Lung (tissue), 12 donors: ENCODE results near the gene MTRF1L. TPM values are rescaled to one million over a fixed set of nuclear protein-coding genes. Genes with fewer than 3 reads are reported as not detected.
A peak's percentile ranks its signal among the peaks of the same experiment; 100 is the strongest.

Experiments
- ATAC-seq: fragments of 200-7000 bp; cut with Tn5 transposase; one replicate; pipeline ENCODE4 v1.9.1; 2020; ENCODE audit warnings: moderate number of reproducible peaks; ENCODE audit not compliant: insufficient read depth, low FRiP score
- DNase-seq, 3 donors: peaks; one replicate each; pipeline ENCODE4 v3.0.0-alpha.2; 2013 to 2017
- H3K27ac ChIP-seq, 2 donors: one replicate each; pipeline ENCODE4 v1.5.1; 2013; ENCODE audit warnings: mild to moderate bottlenecking in 2 of 2, moderate library complexity in 2 of 2, control low read depth in 1 of 2, inconsistent platforms in 1 of 2, low read depth in 1 of 2, low read length in 1 of 2
- H3K27me3 ChIP-seq, 3 donors: one replicate each; pipeline ENCODE4 v1.5.1; 2013; ENCODE audit warnings: low read length in 2 of 3; ENCODE audit not compliant: control insufficient read depth in 3 of 3, insufficient read depth in 3 of 3
- H3K36me3 ChIP-seq, 4 donors: one replicate each; pipeline ENCODE4 v1.5.1; 2013; ENCODE audit warnings: low read length in 4 of 4, mild to moderate bottlenecking in 1 of 4, moderate library complexity in 1 of 4; ENCODE audit not compliant: control insufficient read depth in 4 of 4, insufficient read depth in 4 of 4
- H3K4me1 ChIP-seq, 5 donors: one replicate each; pipeline ENCODE4 v1.5.1; 2013; ENCODE audit warnings: low read length in 5 of 5, mild to moderate bottlenecking in 2 of 5, moderate library complexity in 1 of 5; ENCODE audit not compliant: control insufficient read depth in 5 of 5, insufficient read depth in 5 of 5
- H3K4me3 ChIP-seq: one replicate; pipeline ENCODE4 v1.5.1; 2013; ENCODE audit warnings: mild to moderate bottlenecking, control low read depth, moderate library complexity
- H3K9ac ChIP-seq, 2 donors: one replicate each; pipeline ENCODE4 v1.5.1; 2013; ENCODE audit warnings: low read length in 2 of 2, control low read depth in 1 of 2; ENCODE audit not compliant: insufficient read depth in 1 of 2
- H3K9me3 ChIP-seq, 4 donors: one replicate each; pipeline ENCODE4 v1.5.1; 2013; ENCODE audit warnings: low read length in 3 of 4, mild to moderate bottlenecking in 1 of 4, moderate library complexity in 1 of 4; ENCODE audit not compliant: control insufficient read depth in 4 of 4, insufficient read depth in 3 of 4
- WGBS, 2 donors: extraction: QIAGEN DNeasy Blood & Tissue Kit; methylation state at CpG; one replicate each; pipeline ENCODE4 v1.1.7; 2013; 5-methylcytosine and 5-hydroxymethylcytosine counted together
- polyA plus RNA-seq, 2 donors: library from polyadenylated mRNA; stranded (reverse); fragments of 200-250 nt; gene quantifications; one replicate each; pipeline ENCODE4 v1.2.1, GENCODE V29; 2013
- total RNA-seq, 2 donors: library from RNA; depleted of rRNA in 1 of 2; stranded (reverse); fragments of >200 nt in 1 of 2; gene quantifications; one replicate each; pipeline ENCODE4 v1.2.1, GENCODE V29; 2014 to 2021
- TF ChIP-seq, protein P1 (sequence below): IDR thresholded peaks from 2 replicates; pipeline ENCODE4 v1.5.1; 2012; ENCODE audit warnings: mild to moderate bottlenecking; ENCODE audit errors: control extremely low read depth, extremely low read depth
- donor health status: control.
- donor health status: control.
- donor health status: Bipolar disorder and iron deficiency.
- donor health status: healthy.
- donor health status: DM: yes; HTN: yes; CAD: no.

The MTRF1L gene
- total and polyA plus RNA-seq, 4 donors, result 9.4 to 16.3 (median 12.4) TPM

DNA sequence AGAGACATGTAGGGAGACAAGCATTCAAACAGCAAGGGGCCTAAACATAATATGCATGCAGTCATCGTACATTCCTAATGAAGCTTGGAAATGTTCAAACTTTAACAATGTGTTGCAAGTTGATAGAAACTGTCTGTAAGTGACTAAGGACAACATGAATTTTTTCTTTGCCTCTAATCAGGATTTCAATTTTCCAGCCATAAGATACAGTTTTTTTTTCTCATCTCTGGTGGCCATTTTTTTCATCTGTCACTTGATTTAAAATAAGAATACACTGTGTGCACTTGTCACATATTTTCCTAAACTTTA, 22.2 kb upstream of the MTRF1L start:
- TF ChIP-seq, protein P1, sequence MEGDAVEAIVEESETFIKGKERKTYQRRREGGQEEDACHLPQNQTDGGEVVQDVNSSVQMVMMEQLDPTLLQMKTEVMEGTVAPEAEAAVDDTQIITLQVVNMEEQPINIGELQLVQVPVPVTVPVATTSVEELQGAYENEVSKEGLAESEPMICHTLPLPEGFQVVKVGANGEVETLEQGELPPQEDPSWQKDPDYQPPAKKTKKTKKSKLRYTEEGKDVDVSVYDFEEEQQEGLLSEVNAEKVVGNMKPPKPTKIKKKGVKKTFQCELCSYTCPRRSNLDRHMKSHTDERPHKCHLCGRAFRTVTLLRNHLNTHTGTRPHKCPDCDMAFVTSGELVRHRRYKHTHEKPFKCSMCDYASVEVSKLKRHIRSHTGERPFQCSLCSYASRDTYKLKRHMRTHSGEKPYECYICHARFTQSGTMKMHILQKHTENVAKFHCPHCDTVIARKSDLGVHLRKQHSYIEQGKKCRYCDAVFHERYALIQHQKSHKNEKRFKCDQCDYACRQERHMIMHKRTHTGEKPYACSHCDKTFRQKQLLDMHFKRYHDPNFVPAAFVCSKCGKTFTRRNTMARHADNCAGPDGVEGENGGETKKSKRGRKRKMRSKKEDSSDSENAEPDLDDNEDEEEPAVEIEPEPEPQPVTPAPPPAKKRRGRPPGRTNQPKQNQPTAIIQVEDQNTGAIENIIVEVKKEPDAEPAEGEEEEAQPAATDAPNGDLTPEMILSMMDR, result no peak
- Histone ChIP-seq H3K9ac (no peak overlapping the region), H3K27ac (no peak overlapping the region), H3K9me3 (no peaks in the 10 kb centered on the region), H3K4me3 (no peak overlapping the region), H3K36me3 (no peaks in the 10 kb centered on the region), H3K27me3 (no peaks in the 10 kb centered on the region), H3K4me1 (no peaks in the 10 kb centered on the region)
- ATAC-seq, result no peak
- 6 to 10% methylated on average over 1 of the region's 1 CpG for WGBS, 2 donors
- DNase-seq, result no peak

DNA sequence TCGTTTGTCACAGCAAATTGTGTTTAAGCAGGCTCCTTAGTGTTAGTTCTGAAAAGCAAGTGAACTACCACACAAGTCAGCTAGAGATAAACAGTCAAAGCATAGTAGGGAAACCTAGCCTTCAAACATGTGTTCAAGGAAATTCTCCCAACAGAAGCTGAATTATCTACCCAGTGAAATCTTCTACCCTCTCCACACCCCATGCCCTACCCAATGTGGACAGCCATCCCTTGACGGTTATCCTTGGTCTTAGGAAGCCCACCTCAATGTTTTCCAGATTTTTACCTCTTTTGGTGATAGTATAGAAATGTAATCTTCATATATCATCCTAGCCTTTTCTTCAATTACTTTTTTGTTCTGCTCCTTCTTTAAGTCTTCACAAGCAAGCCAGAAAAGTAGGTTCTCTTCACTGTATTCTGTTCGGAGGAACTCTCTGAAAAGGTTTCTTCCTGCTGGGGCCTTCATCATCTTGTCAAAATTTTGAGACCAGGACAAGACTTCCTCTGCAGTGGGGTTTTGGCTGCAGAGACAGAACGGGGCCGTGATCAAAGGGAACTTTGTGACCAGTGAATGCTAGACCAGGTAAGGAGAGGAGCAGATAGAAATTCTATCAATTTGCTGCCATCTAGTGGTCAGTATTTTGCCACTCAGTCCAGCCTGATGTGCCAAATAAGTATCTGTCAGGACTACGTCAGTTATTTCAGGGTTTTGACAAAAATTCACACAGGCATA, 21.6 kb upstream of the MTRF1L start:
- TF ChIP-seq, protein P1, result peak; percentile 59
- Histone ChIP-seq H3K9me3 (no peaks in the 10 kb centered on the region), H3K27ac (no peak overlapping the region), H3K4me1 (no peaks in the 10 kb centered on the region), H3K4me3 (no peak overlapping the region), H3K9ac (no peak overlapping the region), H3K36me3 (no peaks in the 10 kb centered on the region), H3K27me3 (no peaks in the 10 kb centered on the region)
- WGBS, 2 donors, result 43 to 44% methylated on average over 6 of the region's 6 CpGs
- peak; percentile 17 to 67 (median 45) for DNase-seq
- ATAC-seq, result peak; percentile 86

DNA sequence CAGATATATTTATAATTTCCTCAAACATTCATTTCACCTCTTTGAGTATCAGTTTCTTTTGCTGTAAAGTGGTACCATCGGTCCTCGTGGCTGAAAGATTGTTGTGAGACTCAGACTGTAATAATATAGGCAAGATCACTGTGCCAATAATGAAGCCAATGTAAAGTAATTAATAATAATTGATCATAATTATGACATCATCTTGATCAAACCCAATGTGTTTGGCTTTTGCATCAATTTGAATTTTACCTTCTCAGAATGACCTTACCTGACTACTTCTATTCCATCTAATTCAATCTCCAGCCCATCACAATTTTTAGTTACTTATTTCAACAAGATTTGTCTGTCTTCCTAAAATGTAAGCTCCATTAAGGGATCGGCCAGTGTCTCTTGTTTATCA, 15.8 kb upstream of the MTRF1L start:
- ATAC-seq (no peak), DNase-seq (no peak)
- TF ChIP-seq, protein P1, result no peak
- Histone ChIP-seq H3K9ac (no peak overlapping the region), H3K4me3 (no peak overlapping the region), H3K4me1 (no peaks in the 10 kb centered on the region), H3K36me3 (no peaks in the 10 kb centered on the region), H3K9me3 (no peaks in the 10 kb centered on the region), H3K27ac (no peak overlapping the region), H3K27me3 (no peaks in the 10 kb centered on the region)
- 93 to 96% methylated on average over 3 of the region's 3 CpGs for WGBS, 2 donors

DNA sequence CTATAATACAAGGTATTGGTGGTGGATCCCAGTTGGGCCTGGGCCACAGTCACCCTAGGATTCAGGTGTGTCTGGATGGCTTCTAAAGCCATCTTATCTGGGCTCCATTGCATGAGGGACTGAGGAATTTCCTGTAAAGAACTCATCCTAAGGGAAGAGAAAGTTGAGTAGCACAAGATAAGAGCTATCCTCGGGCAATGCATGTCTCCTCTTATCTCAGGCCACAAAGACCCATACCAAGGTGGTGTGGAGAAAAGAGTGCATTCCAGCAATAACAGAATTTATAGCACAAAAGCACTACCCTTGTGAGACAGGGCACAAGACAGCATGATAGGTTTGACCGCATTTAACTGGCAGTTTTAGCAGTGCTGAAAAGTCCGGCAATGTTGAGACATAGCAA, 14.3 kb upstream of the MTRF1L start:
- H3K9me3 ChIP-seq, result no peaks in the 10 kb centered on the region
- H3K27me3 ChIP-seq, result no peaks in the 10 kb centered on the region
- no peak overlapping the region for H3K4me3 ChIP-seq
- TF ChIP-seq, protein P1, result no peak
- no peak overlapping the region for H3K9ac ChIP-seq
- no peak for ATAC-seq
- DNase-seq, result no peak
- 80 to 86% methylated on average over 3 of the region's 3 CpGs for WGBS, 2 donors
- H3K36me3 ChIP-seq, result no peaks in the 10 kb centered on the region
- no peak overlapping the region for H3K27ac ChIP-seq
- H3K4me1 ChIP-seq, result no peaks in the 10 kb centered on the region
